HL-60/S4 treated with phorbol 12-myristate 13-acetate at 8.2 ng/mL for 4 days and 3 days (cell line): Measurements from ENCODE around the gene KCNQ1.

Experiments used
- in situ Hi-C: fragments of 300-500 bp; cut with MboI; formaldehyde crosslinking; loops from 2 replicates; pipeline ENCODE4 v1.15.0; 2022; ENCODE audit warnings: low sequenced_read_pairs

The KCNQ1 gene

DNA sequence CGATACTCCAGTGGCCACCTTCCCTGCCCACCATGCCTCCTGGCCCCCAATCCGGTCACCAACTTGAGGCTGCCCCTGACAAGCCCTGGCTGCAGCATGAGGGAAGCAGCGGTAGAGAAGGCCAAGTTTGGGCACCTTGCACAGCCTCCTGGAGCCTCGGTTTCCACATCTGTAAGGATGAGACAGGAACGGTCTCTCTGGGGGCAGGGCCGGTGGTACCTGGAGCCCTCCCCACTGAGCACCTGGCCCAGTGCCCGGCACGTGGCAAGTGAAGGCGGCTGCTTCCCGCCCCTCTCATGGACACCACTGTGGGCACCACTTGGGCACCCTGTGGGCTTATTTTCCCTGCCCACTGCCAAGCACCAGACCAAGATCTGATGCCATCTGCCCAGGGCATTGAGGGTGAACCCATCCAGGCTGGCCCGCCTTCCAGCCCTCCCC, 363.0 kb downstream of the KCNQ1 start:
- in situ Hi-C loops: no loop called here

GRCh38 chr11:2808850-2809846, 364.3 kb downstream of the KCNQ1 start:
- in situ Hi-C loops: no loop called here

- in situ Hi-C loops: no loop called here
Observed at GRCh38 chr11:2809854-2810253, 365.0 kb downstream of the KCNQ1 start.

DNA sequence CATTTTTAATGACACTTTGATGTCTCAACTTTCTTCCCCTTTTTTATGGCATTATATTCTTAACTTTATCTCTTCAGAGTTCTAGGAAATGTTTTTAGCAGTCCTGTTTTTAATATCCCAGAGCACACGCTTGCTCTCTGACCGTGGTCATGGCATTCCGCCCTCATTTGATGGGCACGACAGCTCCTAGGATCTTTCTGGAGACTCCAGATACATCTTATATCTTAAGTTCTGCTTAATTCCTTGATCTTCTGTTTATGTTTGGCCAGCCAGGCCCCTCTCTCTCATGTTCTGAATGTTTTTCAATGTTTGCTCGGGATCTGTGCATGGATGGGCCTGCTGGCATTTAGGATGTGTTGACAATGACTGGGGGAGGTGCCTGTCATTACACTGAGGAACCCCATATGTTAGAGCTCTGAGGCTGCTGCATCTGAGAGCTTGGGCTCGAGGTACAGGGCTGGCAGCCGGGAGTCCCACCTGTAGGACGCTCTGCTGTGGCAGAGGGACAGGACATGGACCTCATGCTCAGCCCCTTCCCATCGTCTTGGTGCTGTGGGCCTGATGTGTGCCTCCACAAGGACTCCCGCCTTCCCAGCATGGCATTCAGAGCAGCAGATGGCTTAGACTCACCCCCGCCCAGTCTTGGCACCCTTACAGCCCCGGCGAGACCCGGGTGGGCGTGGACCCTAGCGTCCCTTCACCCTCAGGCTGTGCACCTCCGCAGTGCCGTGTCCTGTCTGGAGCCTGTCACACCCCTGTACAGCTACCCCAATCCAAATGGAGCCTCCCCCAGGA, 365.8 kb downstream of the KCNQ1 start:
- in situ Hi-C loops: no loop called here

GRCh38 chr11:2811206-2812091, 366.6 kb downstream of the KCNQ1 start:
- in situ Hi-C loops: no loop called here

DNA sequence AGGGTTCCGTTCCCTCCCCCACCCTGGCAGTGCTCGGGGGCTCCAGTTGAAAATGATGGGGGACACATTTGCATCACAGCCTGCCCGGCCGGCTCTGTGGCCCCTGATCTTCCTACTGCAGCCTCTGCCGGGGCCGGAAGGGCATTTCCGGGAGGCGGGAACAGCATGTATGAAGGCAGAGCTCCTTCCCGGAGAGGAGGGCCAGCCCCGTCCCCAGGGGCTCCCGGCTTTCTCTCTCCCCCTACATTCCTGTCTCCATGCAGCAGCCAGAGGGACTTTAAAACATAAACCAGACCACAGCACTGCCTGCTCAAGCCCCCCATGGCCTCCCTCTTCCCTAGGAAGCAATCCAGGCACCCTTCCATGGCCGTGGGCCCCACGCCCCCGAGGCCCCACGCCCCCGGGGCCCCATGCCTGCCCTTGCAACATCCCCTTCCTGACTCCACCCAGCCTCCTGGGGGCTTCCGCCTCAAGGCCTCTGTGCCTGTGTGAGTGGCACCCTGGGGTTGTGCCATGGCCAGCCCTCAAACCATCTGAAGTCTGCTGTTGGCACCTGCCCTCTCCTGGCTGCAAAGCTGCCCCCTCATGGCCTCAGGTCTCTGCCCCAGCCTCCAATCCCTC, 367.7 kb downstream of the KCNQ1 start:
- in situ Hi-C loops: no loop called here

DNA sequence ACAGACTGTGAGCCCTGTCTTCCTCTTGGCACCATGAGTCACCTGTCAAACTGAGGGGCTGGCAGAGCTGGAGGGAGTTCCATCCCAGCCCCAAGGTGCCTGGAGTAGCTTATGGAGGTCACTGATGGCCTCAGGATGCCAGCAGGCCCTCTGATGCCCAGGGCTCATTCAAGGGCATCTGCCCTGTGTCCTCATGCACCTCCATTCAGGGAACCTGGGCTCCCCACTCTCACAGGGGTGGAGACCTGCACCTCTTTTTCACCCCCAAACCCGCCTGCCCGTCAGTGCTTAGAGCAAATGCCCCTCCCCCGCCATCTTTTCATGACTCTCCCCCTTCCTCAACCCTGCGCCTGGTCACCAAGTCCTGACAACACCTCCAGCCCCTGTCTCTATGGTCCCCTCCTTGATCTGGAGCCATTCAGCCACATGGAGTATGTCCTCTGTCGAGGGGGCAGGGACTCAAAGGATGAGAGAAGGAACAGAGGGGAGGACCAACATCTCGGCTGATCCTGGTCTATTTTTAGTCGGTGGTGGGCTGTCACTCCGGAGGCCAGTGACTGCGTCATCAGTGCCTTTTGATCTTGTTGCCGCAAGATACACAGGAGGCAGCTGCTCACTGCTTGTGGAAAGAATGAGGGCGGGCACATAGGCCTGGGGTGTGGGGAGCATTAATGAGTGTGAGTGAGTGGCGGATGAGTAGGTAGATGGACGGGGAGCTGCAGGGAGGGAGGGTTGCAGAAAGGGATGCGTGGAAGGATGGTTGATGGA, 368.5 kb downstream of the KCNQ1 start:
- in situ Hi-C loops: no loop called here

DNA sequence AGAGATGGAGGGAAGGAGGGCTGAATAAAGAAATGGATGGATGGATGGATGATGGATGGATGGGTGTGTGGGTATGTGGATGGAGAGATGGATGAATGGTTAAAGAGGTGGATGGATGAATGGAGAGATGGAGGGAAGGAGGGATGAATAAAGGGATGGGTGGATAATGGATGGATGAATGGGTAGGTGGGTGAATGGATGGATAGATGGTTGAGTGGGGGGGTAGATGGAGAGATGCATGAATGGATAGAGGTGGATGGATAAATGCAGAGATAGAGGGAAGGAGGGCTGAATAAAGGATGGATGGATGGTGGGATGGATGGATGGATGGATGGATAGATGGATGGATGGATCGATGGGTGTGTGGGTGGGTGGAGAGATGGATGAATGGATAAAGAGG, 369.2 kb downstream of the KCNQ1 start:
- in situ Hi-C loops: no loop called here

DNA sequence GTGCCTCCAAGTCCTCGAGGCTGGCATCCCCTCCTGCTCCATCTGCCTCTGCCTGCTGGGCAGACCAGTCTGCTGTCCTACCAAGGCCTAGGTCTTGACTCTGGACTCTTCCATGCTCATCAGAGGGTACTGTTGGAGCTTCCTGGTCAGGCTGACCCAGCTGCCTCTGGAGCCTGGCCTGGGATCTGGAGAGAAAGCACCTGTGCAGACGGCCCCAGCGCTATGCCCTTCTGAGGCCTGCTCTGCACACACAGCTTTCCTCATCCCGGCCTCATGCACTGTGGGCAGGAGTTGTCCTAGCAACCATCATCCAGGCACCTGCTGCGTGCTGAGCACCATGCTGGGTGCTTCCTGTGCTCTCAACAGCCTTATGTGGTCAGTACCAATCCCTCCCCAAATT, 369.9 kb downstream of the KCNQ1 start:
- in situ Hi-C loops: no loop called here

- in situ Hi-C loops: no loop called here
Observed at GRCh38 chr11:2815762-2816496, 371.1 kb downstream of the KCNQ1 start.

DNA sequence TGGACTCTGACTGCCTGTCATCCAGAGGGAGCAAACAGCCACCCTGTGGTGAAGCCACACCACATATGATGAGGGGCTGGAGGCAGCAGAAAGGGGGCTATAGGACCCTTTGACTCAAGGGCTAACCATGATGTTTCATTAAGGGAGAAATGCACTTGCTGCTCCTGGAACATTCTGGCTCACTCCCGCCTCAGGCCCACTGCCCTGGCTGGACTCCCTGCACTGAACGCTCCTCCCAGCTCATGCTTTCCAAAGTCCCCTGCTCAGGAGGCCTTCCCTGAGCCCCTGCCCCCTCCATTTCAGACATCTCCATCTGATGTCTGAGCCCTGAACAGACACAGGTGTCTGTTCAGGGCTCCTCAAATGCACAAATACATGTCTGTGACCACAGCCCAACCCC, 371.7 kb downstream of the KCNQ1 start:
- in situ Hi-C loops: no loop called here

- in situ Hi-C loops: no loop called here
Observed at GRCh38 chr11:2816941-2817421, 372.2 kb downstream of the KCNQ1 start.

GRCh38 chr11:2817431-2817830, 372.6 kb downstream of the KCNQ1 start:
- in situ Hi-C loops: no loop called here

GRCh38 chr11:2818021-2818420, 373.2 kb downstream of the KCNQ1 start:
- in situ Hi-C loops: no loop called here

DNA sequence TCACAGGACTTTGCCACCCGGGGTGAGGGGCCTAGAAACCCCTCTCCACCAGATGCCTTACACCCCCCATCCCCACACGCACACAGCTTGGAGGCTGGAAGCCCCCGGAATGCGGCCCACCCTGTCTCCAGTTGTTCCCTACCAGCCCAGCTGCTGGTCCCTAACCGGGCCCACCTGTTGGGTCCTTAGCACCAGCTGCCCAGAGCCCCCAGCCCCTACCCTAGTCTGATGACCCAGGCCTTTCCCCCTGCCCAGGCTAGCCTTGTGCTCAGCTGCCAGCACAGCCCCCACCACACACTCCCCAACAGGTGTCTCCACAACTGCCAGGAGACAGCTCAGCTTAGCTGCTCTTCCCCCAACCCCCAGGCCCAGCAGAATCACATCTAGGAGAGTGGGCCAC, 373.7 kb downstream of the KCNQ1 start:
- in situ Hi-C loops: no loop called here

- in situ Hi-C loops: no loop called here
Observed at GRCh38 chr11:2819316-2819715, 374.5 kb downstream of the KCNQ1 start.

GRCh38 chr11:2820976-2821375, 376.2 kb downstream of the KCNQ1 start:
- in situ Hi-C loops: no loop called here

DNA sequence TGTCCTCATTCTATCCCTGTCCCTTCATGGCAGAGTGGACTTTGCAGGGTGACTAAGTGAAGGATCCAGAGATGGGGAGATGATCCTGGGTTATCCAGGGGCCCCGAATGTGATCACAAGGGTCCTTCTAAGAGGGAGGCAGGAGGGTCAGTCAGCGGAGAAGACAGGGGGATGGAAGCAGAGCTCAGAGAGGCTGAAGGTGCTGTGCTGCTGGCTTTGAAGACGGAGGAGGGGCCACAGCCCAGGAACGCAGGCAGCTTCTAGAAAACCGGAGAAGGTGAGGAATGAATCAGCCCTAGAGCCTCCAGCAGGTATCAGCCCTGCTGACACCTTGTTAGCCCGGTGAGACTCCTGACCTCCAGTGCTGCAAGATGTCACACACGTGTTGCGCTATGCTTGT, 377.1 kb downstream of the KCNQ1 start:
- in situ Hi-C loops: no loop called here

- in situ Hi-C loops: no loop called here
Observed at GRCh38 chr11:2824851-2825250, 380.0 kb downstream of the KCNQ1 start.
